Mesothelial cell of epicardium (in vitro differentiated cells): ENCODE results near the gene PTPRZ1. TPM values are rescaled to one million over a fixed set of nuclear protein-coding genes. Genes with fewer than 3 reads are reported as not detected.

Experiments used
- DNase-seq, 2 experiments: peaks; one replicate each; pipeline ENCODE4 v3.0.0; 2021; ENCODE audit warnings: low spot score in 2 of 2; ENCODE audit not compliant: unreplicated experiment in 2 of 2
- H3K27ac Mint-ChIP-seq: 2 replicates; pipeline ENCODE4 v1.8.0; 2021; ENCODE audit warnings: mixed read lengths
- H3K27me3 Mint-ChIP-seq: 2 replicates; pipeline ENCODE4 v1.8.0; 2021; ENCODE audit warnings: low read depth, mixed read lengths
- H3K36me3 Mint-ChIP-seq: 2 replicates; pipeline ENCODE4 v1.8.0; 2021; ENCODE audit warnings: mixed read lengths
- H3K4me1 Mint-ChIP-seq: 2 replicates; pipeline ENCODE4 v1.8.0; 2021; ENCODE audit warnings: mixed read lengths
- H3K4me3 Mint-ChIP-seq: 2 replicates; pipeline ENCODE4 v1.8.0; 2021; ENCODE audit warnings: mild to moderate bottlenecking, moderate library complexity, mixed read lengths
- H3K9me3 Mint-ChIP-seq: 2 replicates; pipeline ENCODE4 v1.8.0; 2021; ENCODE audit warnings: mixed read lengths
- total RNA-seq: library from RNA; stranded (reverse); gene quantifications from 3 replicates; pipeline ENCODE4 v1.2.1, GENCODE V29; 2021
- TF ChIP-seq, protein P1 (sequence below): fragments of 200-600 bp; sonication (generic); IDR thresholded peaks from one replicate; pipeline ENCODE4 v1.5.0; 2021; ENCODE audit warnings: antibody characterized with exemption; ENCODE audit not compliant: unreplicated experiment

Gene PTPRZ1
- total RNA-seq, 1 donor from 2014 or later: 3.4 TPM

DNA sequence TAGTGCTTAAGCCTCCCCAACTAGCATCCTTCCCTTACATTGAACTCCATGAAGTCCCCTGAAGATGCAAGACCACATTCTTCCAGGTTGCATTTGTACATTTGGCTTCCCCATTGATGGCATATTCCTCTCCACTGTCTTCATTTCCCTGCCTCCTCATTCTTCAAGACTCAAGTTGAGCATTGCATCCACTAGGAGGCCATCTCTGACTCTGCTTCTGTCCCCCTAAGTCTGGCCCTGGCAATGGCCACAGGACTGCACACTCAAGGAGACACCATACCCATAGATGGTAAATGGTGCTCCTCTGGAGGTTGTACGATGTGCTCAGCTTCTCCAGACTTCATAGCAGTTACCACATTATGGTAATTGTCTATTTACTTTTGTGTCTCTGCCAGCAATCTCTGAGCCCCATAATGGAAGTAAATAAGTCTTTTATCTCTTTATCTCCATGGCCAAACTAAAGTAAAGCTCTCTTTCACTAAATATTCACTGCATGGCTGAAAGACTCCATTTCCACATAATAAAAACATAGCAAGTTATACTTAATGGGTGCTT is 112.6 kb downstream of the PTPRZ1 start:
- Mint-ChIP-seq H3K27ac (no peak overlapping the region), H3K27me3 (no peaks in the 10 kb centered on the region), H3K4me1 (peaks cover 5% of the 10 kb centered on the region), H3K9me3 (peaks cover 4% of the 10 kb centered on the region), H3K4me3 (no peak overlapping the region), H3K36me3 (no peaks in the 10 kb centered on the region)
- no peak for DNase-seq
- TF ChIP-seq, protein P1, sequence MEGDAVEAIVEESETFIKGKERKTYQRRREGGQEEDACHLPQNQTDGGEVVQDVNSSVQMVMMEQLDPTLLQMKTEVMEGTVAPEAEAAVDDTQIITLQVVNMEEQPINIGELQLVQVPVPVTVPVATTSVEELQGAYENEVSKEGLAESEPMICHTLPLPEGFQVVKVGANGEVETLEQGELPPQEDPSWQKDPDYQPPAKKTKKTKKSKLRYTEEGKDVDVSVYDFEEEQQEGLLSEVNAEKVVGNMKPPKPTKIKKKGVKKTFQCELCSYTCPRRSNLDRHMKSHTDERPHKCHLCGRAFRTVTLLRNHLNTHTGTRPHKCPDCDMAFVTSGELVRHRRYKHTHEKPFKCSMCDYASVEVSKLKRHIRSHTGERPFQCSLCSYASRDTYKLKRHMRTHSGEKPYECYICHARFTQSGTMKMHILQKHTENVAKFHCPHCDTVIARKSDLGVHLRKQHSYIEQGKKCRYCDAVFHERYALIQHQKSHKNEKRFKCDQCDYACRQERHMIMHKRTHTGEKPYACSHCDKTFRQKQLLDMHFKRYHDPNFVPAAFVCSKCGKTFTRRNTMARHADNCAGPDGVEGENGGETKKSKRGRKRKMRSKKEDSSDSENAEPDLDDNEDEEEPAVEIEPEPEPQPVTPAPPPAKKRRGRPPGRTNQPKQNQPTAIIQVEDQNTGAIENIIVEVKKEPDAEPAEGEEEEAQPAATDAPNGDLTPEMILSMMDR: peak; percentile 14

DNA sequence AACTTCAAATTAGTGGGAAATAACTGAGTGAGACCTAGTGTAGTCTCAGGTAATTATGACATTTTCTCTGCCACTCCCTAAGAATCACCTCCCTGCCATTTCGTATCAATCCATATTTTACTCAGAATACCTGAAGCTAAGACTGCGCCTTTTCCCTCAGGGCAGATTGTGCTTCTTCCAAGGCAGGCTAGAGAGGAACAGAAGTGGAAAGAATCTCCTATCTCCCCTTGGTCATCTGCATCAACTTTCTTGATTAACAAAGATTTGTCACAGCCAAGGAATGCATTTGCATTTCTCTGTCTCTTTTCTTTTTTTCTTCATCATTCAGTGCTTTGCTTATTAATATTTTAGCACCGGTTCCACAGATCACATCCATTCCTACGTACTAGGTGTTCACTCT is 119.1 kb downstream of the PTPRZ1 start:
- H3K4me1 Mint-ChIP-seq: peaks cover 13% of the 10 kb centered on the region
- no peaks in the 10 kb centered on the region for H3K27me3 Mint-ChIP-seq
- H3K4me3 Mint-ChIP-seq: no peak overlapping the region
- peaks cover 4% of the 10 kb centered on the region for H3K9me3 Mint-ChIP-seq
- H3K27ac Mint-ChIP-seq: peak overlapping the region; percentile 34
- TF ChIP-seq, protein P1: no peak
- DNase-seq: no peak
- H3K36me3 Mint-ChIP-seq: no peaks in the 10 kb centered on the region

DNA sequence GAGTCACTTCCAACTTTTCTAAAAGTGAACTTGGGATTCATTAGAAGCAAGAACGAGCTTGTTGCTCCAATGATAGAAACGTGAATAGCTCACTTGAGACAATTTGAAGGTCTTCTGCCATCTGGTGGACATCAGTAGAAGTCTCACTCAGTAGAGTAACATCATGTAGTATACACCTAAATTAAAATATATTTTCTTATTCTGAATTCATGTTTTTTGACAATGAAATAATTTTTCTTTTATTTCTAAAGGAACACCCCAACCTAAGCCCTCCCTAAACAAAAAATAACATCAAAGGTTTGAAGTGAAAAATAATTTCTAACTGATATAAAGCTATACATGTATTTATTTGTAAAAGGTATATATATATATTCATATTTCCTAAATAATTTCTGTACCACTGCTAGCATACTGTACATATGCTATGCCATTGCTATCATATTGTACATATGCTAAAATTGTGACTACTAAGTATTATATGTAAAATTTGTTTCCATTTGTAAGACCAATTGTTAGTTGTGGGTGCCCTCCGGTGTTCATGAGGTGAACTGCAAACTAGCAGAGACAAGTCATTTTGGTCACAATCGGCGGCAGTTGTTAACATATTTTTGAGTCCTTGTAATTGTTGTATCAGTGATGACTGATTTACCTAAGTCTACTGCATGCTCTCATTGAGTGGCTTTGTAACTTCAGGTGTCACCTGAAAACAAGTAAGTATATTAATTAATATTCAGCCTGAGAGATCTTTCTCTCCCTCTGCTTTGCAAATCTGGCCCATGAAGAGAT is 121.9 kb downstream of the PTPRZ1 start:
- Mint-ChIP-seq H3K27ac (no peak overlapping the region), H3K4me3 (no peak overlapping the region), H3K9me3 (no peaks in the 10 kb centered on the region), H3K27me3 (no peaks in the 10 kb centered on the region), H3K36me3 (no peaks in the 10 kb centered on the region), H3K4me1 (peaks cover 8% of the 10 kb centered on the region)
- DNase-seq: peak in 1 of 2 experiments; percentile 61
- TF ChIP-seq, protein P1: peak; percentile 83

DNA sequence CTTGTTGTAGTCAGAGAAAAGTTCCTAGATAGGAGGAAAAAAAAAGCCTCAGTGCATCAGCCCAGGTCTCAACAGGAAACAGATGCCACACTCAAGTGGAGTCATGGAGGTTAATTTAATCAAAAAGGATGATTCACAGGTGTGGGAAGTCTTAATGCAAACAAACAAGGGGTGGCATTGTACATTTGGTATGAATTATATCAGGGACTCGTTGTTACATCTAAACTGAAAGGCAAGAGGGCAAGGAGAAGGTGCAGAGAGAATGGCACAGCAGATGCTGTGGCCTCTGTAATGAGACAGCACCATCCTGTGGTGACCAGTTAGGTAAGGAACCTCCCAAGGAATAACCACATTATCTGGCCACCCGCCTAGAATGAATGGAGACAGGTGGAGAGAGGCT is 133.7 kb downstream of the PTPRZ1 start:
- no peak overlapping the region for H3K4me3 Mint-ChIP-seq
- peaks cover 2% of the 10 kb centered on the region for H3K27me3 Mint-ChIP-seq
- H3K9me3 Mint-ChIP-seq: no peaks in the 10 kb centered on the region
- H3K4me1 Mint-ChIP-seq: peaks cover 9% of the 10 kb centered on the region
- no peaks in the 10 kb centered on the region for H3K36me3 Mint-ChIP-seq
- TF ChIP-seq, protein P1: no peak
- DNase-seq: no peak
- no peak overlapping the region for H3K27ac Mint-ChIP-seq

DNA sequence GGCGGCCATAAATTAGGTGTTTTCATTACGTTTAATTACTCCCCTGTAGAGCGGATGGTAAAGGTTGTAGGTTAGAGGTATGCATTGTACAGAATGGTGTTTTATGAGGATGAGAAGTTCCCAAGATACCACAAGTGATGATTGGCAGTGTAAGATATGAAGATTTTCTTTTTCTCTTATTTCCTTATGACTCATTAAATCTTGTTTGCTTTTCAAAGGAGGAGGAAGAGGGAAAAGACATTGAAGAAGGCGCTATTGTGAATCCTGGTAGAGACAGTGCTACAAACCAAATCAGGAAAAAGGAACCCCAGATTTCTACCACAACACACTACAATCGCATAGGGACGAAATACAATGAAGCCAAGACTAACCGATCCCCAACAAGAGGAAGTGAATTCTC is 137.2 kb downstream of the PTPRZ1 start:
- peaks cover 2% of the 10 kb centered on the region for H3K27me3 Mint-ChIP-seq
- H3K27ac Mint-ChIP-seq: no peak overlapping the region
- TF ChIP-seq, protein P1: no peak
- H3K36me3 Mint-ChIP-seq: no peaks in the 10 kb centered on the region
- no peak overlapping the region for H3K4me3 Mint-ChIP-seq
- H3K4me1 Mint-ChIP-seq: no peaks in the 10 kb centered on the region
- DNase-seq: no peak
- no peaks in the 10 kb centered on the region for H3K9me3 Mint-ChIP-seq
